Fibroblast of peridontal ligament (primary cell): ENCODE measurements around the gene JPH3.

Source experiments
- DNase-seq: peaks from one replicate; pipeline ENCODE4 v3.0.0-alpha.2; 2010; ENCODE audit errors: extremely low read depth

JPH3 gene

GRCh38 chr16:87602001-87602775, at the start of gene JPH3:
Gene JPH3 (plus strand): TSS chr16:87602508. CDS start chr16:87603147, 639 bp downstream.
- no peak for DNase-seq

GRCh38 chr16:87552772-87553573, 49.3 kb upstream of the JPH3 start:
- DNase-seq = no peak

- no peak for DNase-seq
Measured at GRCh38 chr16:87554754-87555427, 47.4 kb upstream of the JPH3 start.

GRCh38 chr16:87555647-87556046, 46.7 kb upstream of the JPH3 start:
- no peak for DNase-seq

GRCh38 chr16:87556941-87557459, 45.3 kb upstream of the JPH3 start:
- peak; percentile 46 for DNase-seq

- DNase-seq = no peak
Measured at GRCh38 chr16:87558682-87559081, 43.6 kb upstream of the JPH3 start.

GRCh38 chr16:87559945-87560344, 42.4 kb upstream of the JPH3 start:
- DNase-seq = no peak

GRCh38 chr16:87560428-87561199, 41.7 kb upstream of the JPH3 start:
- DNase-seq = no peak

GRCh38 chr16:87561200-87562105, 40.9 kb upstream of the JPH3 start:
- no peak for DNase-seq

- no peak for DNase-seq
Measured at GRCh38 chr16:87562201-87562600, 40.1 kb upstream of the JPH3 start.

GRCh38 chr16:87563022-87563421, 39.3 kb upstream of the JPH3 start:
- no peak for DNase-seq

- no peak for DNase-seq
Measured at GRCh38 chr16:87563714-87564523, 38.4 kb upstream of the JPH3 start.

- no peak for DNase-seq
Measured at GRCh38 chr16:87564524-87564778, 37.9 kb upstream of the JPH3 start.

GRCh38 chr16:87569601-87570571, 32.4 kb upstream of the JPH3 start:
- no peak for DNase-seq

GRCh38 chr16:87570572-87570937, 31.8 kb upstream of the JPH3 start:
- DNase-seq = no peak

GRCh38 chr16:87570938-87571867, 31.1 kb upstream of the JPH3 start:
- DNase-seq = peak; percentile 35

GRCh38 chr16:87571868-87572244, 30.5 kb upstream of the JPH3 start:
- no peak for DNase-seq

- DNase-seq = no peak
Measured at GRCh38 chr16:87572959-87573358, 29.3 kb upstream of the JPH3 start.
